RPMI7951 (cell line): ENCODE data around the gene CLDN7. TPM values are rescaled to one million over a fixed set of nuclear protein-coding genes. Genes with fewer than 3 reads are reported as not detected.

Experiments
- DNase-seq: peaks from one replicate; pipeline ENCODE4 v3.0.0-alpha.2; 2012; ENCODE audit warnings: low read depth
- total RNA-seq: library from RNA; depleted of rRNA; stranded (reverse); fragments of >200 nt; shearing (Covaris generic); gene quantifications from 2 replicates; pipeline ENCODE4 v1.2.3, GENCODE V29; 2014; rRNA removed

CLDN7 gene, protein sequence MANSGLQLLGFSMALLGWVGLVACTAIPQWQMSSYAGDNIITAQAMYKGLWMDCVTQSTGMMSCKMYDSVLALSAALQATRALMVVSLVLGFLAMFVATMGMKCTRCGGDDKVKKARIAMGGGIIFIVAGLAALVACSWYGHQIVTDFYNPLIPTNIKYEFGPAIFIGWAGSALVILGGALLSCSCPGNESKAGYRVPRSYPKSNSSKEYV
- total RNA-seq, result 0.48 and 2.0 TPM in 2 replicates

GRCh38 chr17:7262192-7262934, at the start of gene CLDN7:
TSS of gene CLDN7 (minus strand) at chr17:7262478. CDS start at chr17:7262043, 435 bp downstream.
- no peak for DNase-seq

GRCh38 chr17:7311110-7311705, 48.9 kb upstream of the CLDN7 start:
- no peak for DNase-seq

DNA sequence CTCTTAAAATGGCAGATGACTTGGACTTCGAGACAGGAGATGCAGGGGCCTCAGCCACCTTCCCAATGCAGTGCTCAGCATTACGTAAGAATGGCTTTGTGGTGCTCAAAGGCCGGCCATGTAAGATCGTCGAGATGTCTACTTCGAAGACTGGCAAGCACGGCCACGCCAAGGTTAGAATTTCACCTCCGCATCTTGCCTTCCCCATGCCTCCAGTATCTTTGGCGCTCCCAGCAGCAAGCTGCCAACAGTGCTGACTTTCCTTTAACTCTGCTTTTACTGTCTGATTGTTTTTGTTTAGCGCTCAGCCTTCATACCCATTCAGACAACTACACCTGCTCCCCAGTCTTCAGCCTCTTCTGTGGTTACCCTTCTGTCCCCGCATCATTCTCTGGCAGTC, 47.4 kb upstream of the CLDN7 start:
- no peak for DNase-seq

- DNase-seq, result peak; percentile 81
Measured at GRCh38 chr17:7308625-7309433, 46.6 kb upstream of the CLDN7 start.

DNA sequence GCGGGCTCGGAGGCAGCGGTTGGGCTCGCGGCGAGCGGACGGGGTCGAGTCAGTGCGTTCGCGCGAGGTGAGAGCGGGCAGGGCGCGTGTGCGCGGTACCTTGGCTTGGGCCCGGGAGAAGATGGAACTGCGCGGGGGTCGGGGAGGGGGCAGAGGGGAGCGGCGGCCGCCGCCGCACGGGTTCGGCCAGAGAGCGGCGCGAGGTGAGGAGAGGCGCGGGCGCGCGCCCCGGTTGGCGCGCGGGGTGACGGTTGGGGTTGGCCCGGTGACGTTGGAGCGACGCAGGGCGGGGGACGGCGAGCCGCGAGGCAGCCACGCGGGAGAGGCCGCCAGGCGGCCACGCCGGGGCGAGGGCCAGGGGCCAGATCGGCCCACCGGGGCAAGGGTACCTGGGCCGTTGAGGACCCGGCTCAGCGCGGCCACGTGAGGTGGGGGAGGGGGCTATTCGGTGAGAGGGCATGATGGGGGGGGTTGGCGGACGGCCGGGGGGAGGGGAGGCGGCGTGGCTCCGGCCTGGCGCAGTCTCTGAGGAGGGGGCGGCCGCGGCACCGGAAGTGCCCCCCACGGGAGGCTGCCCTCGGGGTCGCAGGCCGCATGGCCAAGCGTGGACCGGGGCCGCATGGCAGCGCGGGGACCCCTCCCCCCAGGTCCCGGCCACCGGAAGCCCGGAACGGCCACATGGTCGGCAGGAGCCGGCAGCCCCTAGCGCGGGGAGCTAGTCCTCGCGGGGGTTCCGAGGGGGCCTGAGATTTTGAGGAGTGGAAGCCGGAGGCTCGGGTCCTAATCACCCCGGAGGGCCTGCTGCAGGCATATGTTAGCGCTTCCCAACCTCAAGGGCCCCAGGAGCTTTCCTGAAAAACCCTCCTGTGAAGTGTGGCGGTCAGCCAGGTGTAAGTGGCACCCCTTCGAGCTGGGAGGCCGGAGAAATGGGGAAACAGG, 45.7 kb upstream of the CLDN7 start:
- no peak for DNase-seq

GRCh38 chr17:7306911-7307685, 44.8 kb upstream of the CLDN7 start, which contains the start of gene EIF5A:
TSS of gene EIF5A (plus strand) at chr17:7307628. CDS start at chr17:7309636, 2,008 bp downstream.
- DNase-seq, result peak; percentile 99

DNA sequence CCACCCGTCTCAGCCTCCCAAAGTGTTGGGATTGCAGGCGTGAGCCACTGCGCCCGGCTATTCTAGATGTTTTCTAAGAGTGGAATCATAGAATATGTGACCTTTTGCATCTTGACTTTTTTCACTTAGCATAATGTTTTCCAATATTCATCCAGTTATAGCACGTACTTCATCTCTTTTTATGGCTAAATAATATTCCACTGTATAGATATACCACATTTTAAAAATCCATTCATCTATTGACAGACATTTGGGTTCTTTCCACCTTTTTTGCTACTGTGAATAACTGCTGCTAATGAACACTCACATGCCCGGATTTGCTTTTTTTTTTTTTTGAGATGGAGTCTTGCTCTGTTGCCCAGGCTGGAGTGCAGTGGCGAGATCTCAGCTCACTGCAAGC, 41.9 kb upstream of the CLDN7 start:
- DNase-seq, result no peak

DNA sequence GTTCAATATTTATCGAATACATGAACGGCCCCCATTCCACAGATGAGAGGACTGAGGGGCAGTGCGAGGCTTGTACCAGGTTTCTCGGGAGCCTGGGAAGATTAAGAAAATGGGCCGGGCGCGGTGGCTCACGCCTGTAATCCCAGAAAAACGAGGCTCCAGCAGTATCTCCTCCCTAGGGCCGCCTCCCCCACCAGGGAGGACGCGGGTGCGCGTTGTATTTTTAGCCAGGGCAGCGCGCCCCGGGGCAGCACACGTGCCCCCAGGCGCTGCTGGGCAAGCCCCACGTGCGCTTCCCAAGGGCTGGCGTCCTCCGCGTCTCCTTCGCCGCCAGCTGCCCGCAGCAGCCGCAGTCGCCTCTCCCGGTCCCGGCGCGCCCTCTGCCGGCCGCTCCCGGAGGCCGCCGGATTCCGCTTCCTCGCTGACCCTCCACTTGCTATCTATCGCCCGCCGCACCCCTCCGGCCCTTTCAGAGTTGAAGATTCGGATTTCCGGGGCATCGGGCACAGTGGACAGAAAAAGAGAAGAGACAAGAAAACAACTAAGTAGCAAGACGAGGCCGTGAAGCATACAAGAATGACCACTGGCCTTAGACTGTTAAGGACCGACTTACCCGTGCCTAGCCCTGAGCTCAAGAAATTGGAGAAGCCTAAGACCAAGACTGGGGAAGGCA, 34.0 kb upstream of the CLDN7 start:
- DNase-seq, result peak; percentile 75

DNA sequence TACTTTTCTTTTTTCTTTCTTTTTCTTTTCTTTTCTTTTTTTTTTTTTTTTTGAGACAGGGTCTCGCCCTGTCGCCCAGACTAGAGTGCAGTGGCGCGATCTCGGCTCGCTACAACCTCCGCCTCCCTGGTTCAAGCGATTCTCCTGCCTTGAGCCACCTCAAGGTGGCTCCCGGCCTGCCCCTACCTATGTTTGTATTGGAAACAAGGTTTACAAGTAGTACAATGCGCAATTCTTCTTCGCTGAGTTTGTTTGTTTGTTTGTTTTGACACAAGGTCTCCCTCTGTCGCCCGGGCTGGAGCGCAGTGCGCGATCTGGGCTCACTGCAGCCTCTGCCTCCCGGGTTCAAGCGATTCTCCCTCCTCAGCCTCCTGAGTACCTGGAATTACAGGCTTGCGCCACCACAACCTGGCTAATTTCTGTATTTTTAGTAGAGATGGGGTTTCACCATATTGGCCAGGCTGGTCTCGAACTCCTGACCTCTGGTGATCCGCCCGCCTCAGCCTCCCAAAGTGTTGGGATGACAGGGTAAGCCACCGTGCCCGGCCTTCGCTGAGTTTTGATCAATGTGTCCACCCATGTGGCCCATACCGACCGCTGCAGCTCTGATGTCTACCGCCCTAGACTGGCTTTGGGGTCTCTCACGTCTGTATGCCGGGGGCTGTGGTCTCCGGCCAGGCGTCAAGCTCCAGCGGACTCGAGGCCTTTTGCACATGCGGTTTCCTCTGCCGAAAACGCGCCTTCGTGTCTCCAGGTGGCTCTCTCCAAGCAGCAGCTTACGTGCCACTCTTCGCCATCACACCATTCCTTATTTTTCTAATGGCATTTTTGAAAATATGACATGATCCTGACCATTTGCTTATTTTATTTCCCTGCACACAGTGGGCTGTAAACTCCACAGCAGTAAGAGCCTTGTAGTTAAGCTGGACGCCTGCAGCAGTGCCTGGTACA, 33.2 kb upstream of the CLDN7 start:
- no peak for DNase-seq

GRCh38 chr17:7294614-7295153, 32.4 kb upstream of the CLDN7 start, which contains the start of gene YBX2:
TSS of gene YBX2 (minus strand) at chr17:7294639. CDS start at chr17:7294500, 139 bp downstream.
- peak; percentile 57 for DNase-seq

GRCh38 chr17:7293816-7294613, 31.7 kb upstream of the CLDN7 start:
- DNase-seq, result no peak

DNA sequence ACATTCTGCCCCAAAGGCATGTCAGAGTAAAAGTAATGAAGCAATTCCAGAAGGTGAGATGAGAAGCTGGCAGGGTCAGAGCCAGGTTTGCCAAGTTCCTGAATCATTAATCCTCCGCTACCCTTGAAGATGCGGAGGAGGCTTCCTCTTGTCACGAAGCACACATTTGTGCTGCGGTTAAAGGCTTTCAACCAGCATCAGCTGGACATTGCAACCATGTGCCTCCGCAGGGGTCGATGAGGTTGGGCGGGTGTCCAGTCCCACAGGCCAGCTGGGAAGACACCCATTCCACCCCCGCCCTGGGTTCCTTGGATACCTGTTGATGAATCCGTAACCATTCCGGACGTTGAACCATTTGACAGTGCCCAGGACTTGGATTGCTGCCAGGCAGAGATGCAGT, 30.9 kb upstream of the CLDN7 start:
- peak; percentile 78 for DNase-seq

DNA sequence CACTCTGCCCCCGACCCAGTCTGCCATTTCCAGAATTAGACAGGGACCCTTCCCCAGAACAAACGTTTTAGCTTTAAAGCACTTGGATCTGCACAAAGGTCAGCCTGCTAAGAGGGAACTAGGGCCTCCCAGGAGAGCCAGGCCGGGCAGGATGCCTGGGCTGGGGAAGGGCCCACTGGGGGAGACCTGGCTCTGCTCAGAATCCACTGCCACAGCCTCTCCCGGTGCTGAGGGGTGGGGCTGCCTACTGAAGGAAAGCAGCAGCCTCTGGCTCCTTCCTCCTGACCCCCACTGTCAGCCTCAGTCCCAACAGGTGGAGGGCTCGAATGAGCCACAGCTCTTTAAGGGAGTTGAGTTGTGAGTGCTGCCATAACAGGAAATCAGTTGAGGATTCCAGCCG, 30.5 kb upstream of the CLDN7 start:
- DNase-seq, result no peak

GRCh38 chr17:7292194-7292593, 29.9 kb upstream of the CLDN7 start:
- no peak for DNase-seq

GRCh38 chr17:7290685-7291084, 28.4 kb upstream of the CLDN7 start:
- no peak for DNase-seq

- no peak for DNase-seq
Measured at GRCh38 chr17:7290166-7290565, 27.9 kb upstream of the CLDN7 start.
